ENCODE measurements around the gene SH3D19.

DNA sequence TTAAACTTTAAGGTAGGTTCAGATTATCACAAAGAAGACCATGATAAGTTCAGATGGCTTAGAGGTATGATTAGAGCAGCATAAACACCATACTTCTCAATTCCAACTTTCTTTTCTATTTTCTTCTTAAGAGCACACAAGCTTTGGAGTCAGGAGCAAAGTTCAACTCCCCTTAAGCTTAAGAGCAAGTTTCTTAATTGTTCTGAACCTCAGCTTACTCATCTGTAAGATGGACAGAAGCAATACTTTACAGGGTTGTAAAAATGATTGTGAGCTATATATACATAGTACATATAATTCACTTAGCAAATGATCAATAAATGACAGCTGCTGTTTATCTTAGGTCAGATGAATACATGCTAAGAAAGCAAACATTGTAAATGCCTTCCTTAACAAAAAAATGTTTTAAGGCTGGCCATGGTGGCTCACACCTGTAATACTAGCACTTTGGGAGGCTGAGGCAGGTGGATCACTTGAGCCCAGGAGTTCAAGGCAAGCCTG is 250.9 kb downstream of the SH3D19 start:
- TF ChIP-seq, protein P1, sequence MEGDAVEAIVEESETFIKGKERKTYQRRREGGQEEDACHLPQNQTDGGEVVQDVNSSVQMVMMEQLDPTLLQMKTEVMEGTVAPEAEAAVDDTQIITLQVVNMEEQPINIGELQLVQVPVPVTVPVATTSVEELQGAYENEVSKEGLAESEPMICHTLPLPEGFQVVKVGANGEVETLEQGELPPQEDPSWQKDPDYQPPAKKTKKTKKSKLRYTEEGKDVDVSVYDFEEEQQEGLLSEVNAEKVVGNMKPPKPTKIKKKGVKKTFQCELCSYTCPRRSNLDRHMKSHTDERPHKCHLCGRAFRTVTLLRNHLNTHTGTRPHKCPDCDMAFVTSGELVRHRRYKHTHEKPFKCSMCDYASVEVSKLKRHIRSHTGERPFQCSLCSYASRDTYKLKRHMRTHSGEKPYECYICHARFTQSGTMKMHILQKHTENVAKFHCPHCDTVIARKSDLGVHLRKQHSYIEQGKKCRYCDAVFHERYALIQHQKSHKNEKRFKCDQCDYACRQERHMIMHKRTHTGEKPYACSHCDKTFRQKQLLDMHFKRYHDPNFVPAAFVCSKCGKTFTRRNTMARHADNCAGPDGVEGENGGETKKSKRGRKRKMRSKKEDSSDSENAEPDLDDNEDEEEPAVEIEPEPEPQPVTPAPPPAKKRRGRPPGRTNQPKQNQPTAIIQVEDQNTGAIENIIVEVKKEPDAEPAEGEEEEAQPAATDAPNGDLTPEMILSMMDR (IDR thresholded peaks at IDR 0.05): no peak
- no peak for TF ChIP-seq EP300 (IDR thresholded peaks at IDR 0.05)
